OCI-LY1 (cell line): Measurements from ENCODE around the gene PRG2.

Experiments
- H2AFZ ChIP-seq: fragments of 200-600 bp; sonication (generic), shearing (Covaris generic); 2 replicates; pipeline ENCODE4 v1.6.0; 2014; ENCODE audit warnings: antibody characterized with exemption, mild to moderate bottlenecking, low read length
- H3F3A ChIP-seq: fragments of 200-600 bp; sonication (generic), shearing (Covaris generic); 2 replicates; pipeline ENCODE4 v1.6.0; 2014; ENCODE audit warnings: mild to moderate bottlenecking, antibody characterized with exemption, low read length, moderate library complexity; ENCODE audit not compliant: insufficient read depth
- H3K27ac ChIP-seq: fragments of 200-600 bp; sonication (generic); 2 replicates; pipeline ENCODE4 v1.5.1; 2014; ENCODE audit warnings: low read length, mixed run types, mild to moderate bottlenecking, low read depth; ENCODE audit not compliant: poor library complexity, severe bottlenecking
- H3K27me3 ChIP-seq: fragments of 200-600 bp; sonication (generic); 2 replicates; pipeline ENCODE4 v1.6.0; 2014; ENCODE audit warnings: antibody characterized with exemption, mild to moderate bottlenecking, low read length, moderate library complexity; ENCODE audit not compliant: insufficient read depth
- H3K36me3 ChIP-seq: fragments of 200-600 bp; sonication (generic); 2 replicates; pipeline ENCODE4 v1.6.1; 2014; ENCODE audit warnings: mild to moderate bottlenecking, antibody characterized with exemption, low read length, moderate library complexity, mixed read lengths; ENCODE audit not compliant: insufficient read depth
- H3K4me1 ChIP-seq: fragments of 200-600 bp; sonication (generic); 2 replicates; pipeline ENCODE4 v1.5.1; 2014; ENCODE audit warnings: mild to moderate bottlenecking, low read length, moderate library complexity; ENCODE audit not compliant: insufficient read depth, severe bottlenecking
- H3K4me2 ChIP-seq: fragments of 200-600 bp; sonication (generic), shearing (Covaris generic); 2 replicates; pipeline ENCODE4 v1.6.1; 2014; ENCODE audit warnings: low read length
- H3K4me3 ChIP-seq: fragments of 200-600 bp; sonication (generic); 2 replicates; pipeline ENCODE4 v1.5.1; 2014; ENCODE audit warnings: low read length, low read depth, mild to moderate bottlenecking, mixed read lengths; ENCODE audit not compliant: poor library complexity, severe bottlenecking
- H3K79me2 ChIP-seq: fragments of 200-600 bp; shearing (Covaris generic); 2 replicates; pipeline ENCODE4 v1.6.1; 2016; ENCODE audit warnings: mixed run types, low read length, mixed read lengths; ENCODE audit not compliant: insufficient read depth
- H3K9ac ChIP-seq: fragments of 200-600 bp; sonication (generic), shearing (Covaris generic); 2 replicates; pipeline ENCODE4 v1.6.1; 2014; ENCODE audit warnings: mild to moderate bottlenecking, low read length, mixed read lengths
- H3K9me2 ChIP-seq: fragments of 200-600 bp; sonication (generic), shearing (Covaris generic); 2 replicates; pipeline ENCODE4 v1.6.1; 2014; ENCODE audit warnings: low read depth, mild to moderate bottlenecking, low read length, mixed read lengths
- H3K9me3 ChIP-seq: fragments of 200-600 bp; shearing (Covaris generic); 2 replicates; pipeline ENCODE4 v1.6.1; 2014; ENCODE audit warnings: low read length, mixed read lengths
- H4K20me1 ChIP-seq: fragments of 200-600 bp; sonication (generic), shearing (Covaris generic); 2 replicates; pipeline ENCODE4 v1.6.0; 2016; ENCODE audit warnings: mild to moderate bottlenecking, low read length; ENCODE audit not compliant: insufficient read depth
- EZH2 ChIP-seq: fragments of 200-600 bp; sonication (generic), shearing (Covaris generic); IDR thresholded peaks from 2 replicates; pipeline ENCODE4 v1.8.0; 2017; ENCODE audit warnings: borderline replicate concordance, mixed run types, mild to moderate bottlenecking, antibody characterized with exemption, low read length, moderate library complexity, mixed read lengths
- TF ChIP-seq, protein P1 (sequence below): fragments of 200-600 bp; sonication (generic), shearing (Covaris generic); IDR thresholded peaks from 2 replicates; pipeline ENCODE4 v1.5.1; 2017; ENCODE audit warnings: mild to moderate bottlenecking, antibody characterized with exemption, low read length, moderate library complexity, mixed read lengths

The PRG2 gene

DNA sequence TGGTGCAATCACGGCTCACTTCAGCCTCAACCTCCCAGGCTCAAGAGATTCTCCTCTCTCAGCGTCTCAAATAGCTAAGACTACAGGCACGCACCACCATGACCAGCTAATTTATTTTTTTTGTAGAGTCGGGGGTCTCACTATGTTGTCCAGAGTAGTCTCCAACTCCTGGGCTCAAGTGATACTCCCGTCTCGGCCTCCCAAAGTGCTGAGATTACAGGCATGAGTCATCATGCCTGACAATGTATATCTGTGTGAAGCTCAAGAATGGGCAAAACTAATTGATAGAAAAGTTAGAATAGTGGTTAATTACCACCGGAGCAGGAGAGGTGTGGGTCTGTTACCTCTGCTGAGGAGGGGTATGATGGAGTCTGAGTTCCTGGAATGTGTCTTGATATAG is 45.6 kb upstream of the PRG2 start:
- no peaks in the 10 kb centered on the region for H3K9me3 ChIP-seq
- H3F3A ChIP-seq: no peaks in the 10 kb centered on the region
- no peaks in the 10 kb centered on the region for H3K36me3 ChIP-seq
- no peak overlapping the region for H3K4me3 ChIP-seq
- TF ChIP-seq, protein P1, sequence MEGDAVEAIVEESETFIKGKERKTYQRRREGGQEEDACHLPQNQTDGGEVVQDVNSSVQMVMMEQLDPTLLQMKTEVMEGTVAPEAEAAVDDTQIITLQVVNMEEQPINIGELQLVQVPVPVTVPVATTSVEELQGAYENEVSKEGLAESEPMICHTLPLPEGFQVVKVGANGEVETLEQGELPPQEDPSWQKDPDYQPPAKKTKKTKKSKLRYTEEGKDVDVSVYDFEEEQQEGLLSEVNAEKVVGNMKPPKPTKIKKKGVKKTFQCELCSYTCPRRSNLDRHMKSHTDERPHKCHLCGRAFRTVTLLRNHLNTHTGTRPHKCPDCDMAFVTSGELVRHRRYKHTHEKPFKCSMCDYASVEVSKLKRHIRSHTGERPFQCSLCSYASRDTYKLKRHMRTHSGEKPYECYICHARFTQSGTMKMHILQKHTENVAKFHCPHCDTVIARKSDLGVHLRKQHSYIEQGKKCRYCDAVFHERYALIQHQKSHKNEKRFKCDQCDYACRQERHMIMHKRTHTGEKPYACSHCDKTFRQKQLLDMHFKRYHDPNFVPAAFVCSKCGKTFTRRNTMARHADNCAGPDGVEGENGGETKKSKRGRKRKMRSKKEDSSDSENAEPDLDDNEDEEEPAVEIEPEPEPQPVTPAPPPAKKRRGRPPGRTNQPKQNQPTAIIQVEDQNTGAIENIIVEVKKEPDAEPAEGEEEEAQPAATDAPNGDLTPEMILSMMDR: no peak
- TF ChIP-seq EZH2: no peak
- no peak overlapping the region for H3K9ac ChIP-seq
- no peak overlapping the region for H3K27ac ChIP-seq
- no peak overlapping the region for H2AFZ ChIP-seq
- no peaks in the 10 kb centered on the region for H3K9me2 ChIP-seq
- H3K27me3 ChIP-seq: no peaks in the 10 kb centered on the region; the same call in 1 of the 2 replicates
- no peak overlapping the region for H3K4me2 ChIP-seq
- H4K20me1 ChIP-seq: no peaks in the 10 kb centered on the region
- H3K79me2 ChIP-seq: no peaks in the 10 kb centered on the region
- no peaks in the 10 kb centered on the region for H3K4me1 ChIP-seq

DNA sequence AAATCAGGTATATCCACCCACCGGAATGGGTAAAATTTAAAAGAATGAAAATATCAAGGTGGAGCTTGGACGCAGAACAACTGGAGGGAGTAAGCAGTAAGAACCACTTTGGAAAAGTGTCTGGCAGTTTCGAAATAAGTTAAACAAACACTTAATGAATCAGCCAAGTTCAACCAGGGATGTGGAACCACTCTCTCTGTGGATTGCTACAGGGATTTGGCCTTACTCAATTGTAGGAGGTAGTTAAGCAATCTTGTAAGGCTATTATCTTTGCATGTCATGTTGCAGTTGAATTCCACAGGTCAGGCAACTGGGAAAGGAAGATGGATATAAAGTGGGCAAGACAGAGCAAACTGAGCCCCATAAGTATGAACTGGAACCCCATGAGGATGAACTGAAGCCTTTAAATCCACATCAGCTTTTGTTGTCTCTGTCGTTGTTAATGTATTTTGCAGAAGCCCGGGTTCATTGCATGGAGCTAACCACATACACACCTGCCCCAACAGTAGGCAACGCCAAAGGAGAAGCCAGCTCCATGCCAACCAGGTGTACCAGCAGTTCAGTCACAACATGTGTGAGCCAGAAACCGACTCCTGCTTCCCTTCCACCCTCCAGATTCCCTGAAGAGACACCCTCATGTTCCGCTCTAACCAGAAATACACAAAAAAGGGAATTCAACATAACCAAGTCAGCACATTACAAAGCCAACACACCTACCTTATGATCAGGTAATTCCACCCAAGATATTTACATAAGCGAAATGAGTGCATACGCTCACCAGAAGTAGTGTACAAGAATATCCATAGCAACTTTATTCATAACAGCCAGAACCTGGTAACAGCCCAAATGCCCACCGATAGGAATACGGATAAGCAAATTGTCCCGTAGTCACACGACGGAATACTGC is 44.4 kb upstream of the PRG2 start:
- TF ChIP-seq EZH2: no peak
- TF ChIP-seq, protein P1: no peak
- H3K9ac ChIP-seq: no peak overlapping the region
- no peaks in the 10 kb centered on the region for H3K4me1 ChIP-seq
- H3K36me3 ChIP-seq: no peaks in the 10 kb centered on the region
- H3K9me2 ChIP-seq: no peaks in the 10 kb centered on the region
- no peak overlapping the region for H2AFZ ChIP-seq
- H3K4me3 ChIP-seq: no peak overlapping the region
- H3F3A ChIP-seq: no peaks in the 10 kb centered on the region
- no peaks in the 10 kb centered on the region for H3K79me2 ChIP-seq
- no peaks in the 10 kb centered on the region for H3K9me3 ChIP-seq
- no peaks in the 10 kb centered on the region for H4K20me1 ChIP-seq
- no peak overlapping the region for H3K4me2 ChIP-seq
- no peaks in the 10 kb centered on the region; the same call in 1 of the 2 replicates for H3K27me3 ChIP-seq
- no peak overlapping the region for H3K27ac ChIP-seq

DNA sequence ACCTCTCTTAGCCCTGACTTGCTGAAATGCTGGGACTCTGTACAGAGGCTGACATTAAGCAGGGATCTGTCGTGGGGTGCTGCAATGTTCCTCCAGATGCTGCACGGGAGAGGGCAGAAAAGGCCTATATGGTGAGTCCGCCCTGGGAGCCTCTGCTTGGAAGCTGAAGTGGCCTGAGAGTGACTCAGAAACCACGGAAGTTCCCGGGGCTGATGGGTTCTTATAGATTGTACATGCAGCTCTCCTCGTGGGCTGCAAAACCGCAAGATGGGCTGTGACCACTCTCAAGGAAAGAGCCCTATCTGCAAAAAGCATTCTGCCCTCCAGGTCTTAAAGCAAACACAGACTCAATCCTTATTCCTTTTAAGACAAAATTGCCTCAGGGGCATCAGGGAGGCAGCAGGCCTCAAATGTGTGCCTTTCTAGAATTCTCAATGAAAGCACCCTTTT is 42.3 kb upstream of the PRG2 start:
- H3K4me2 ChIP-seq: no peak overlapping the region
- H4K20me1 ChIP-seq: no peaks in the 10 kb centered on the region
- no peak overlapping the region for H2AFZ ChIP-seq
- H3K27ac ChIP-seq: no peak overlapping the region
- H3K36me3 ChIP-seq: no peaks in the 10 kb centered on the region
- no peaks in the 10 kb centered on the region for H3K79me2 ChIP-seq
- no peaks in the 10 kb centered on the region for H3K9me2 ChIP-seq
- no peak overlapping the region for H3K9ac ChIP-seq
- H3K27me3 ChIP-seq: no peaks in the 10 kb centered on the region; the same call in 1 of the 2 replicates
- no peak overlapping the region for H3K4me3 ChIP-seq
- no peaks in the 10 kb centered on the region for H3K4me1 ChIP-seq
- TF ChIP-seq, protein P1: no peak
- TF ChIP-seq EZH2: no peak
- no peaks in the 10 kb centered on the region for H3K9me3 ChIP-seq
- no peaks in the 10 kb centered on the region for H3F3A ChIP-seq
